NB4 (cell line): Measurements from ENCODE around the gene RNU1-1.
"Not testable (repeated sequence)": the region's sequence is repeated elsewhere in the genome, so short reads cannot be mapped to it uniquely, and the experiment has no call there.

ENCODE experiments used
- DNase-seq: peaks from one replicate; pipeline ENCODE4 v3.0.0; 2010; ENCODE audit warnings: low read depth
- H3K4me3 ChIP-seq: one replicate; pipeline ENCODE4 v1.5.1; 2011; ENCODE audit warnings: mild to moderate bottlenecking, low read depth, low read length, moderate library complexity
- MYC ChIP-seq: IDR thresholded peaks from 2 replicates; pipeline ENCODE4 v1.6.1; 2011; ENCODE audit warnings: low read depth, low read length
- POLR2A ChIP-seq: IDR thresholded peaks from 2 replicates; pipeline ENCODE4 v1.6.1; 2011; ENCODE audit warnings: mild to moderate bottlenecking; ENCODE audit not compliant: insufficient read length; ENCODE audit errors: extremely low read depth
- TF ChIP-seq, protein P1 (sequence below): IDR thresholded peaks from 2 replicates; pipeline ENCODE4 v1.6.1; 2011; ENCODE audit warnings: low read depth, low read length
- TF ChIP-seq, protein P2 (sequence below): IDR thresholded peaks from one replicate; pipeline ENCODE4 v1.5.1; 2012; ENCODE audit warnings: low read depth, low read length

Gene RNU1-1

DNA sequence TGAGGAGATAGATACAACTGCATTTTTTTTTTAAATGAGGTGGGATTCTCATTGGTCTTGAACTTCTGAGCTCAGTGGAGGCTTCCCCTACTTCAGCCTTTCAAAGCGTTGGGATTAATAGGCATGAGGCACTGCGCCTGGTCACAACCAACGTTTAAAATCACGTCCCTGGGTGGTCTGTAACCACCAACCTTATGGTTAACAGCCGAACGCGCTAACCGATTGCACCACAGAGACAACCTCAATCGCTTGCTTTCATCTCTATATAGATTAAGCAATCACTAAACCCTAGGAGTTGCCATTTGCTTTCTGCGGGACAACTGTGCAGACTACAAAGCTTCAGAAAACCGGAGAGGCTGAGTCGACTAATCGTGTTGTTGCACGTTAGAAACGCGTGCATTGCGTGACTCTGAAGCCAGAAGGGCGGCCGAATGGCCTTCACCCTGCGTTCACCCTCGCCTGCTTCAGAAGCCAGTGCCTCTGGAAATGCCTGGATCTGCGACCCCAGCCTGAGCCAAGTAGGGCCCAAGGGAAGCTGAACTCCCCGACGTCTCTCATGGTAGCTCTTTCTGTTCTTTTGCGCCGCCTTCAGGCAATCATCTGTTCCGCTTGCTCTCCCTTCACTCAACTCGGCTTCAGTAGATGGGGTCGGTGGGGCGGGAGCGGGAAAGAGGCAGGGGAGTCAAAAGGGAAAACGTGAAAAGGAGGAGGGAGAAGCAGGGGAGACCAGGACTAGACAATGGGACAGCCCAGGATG is 18.3 kb upstream of the RNU1-1 start:
- DNase-seq, result peak; percentile 49
- H3K4me3 ChIP-seq, result not testable (repeated sequence)

DNA sequence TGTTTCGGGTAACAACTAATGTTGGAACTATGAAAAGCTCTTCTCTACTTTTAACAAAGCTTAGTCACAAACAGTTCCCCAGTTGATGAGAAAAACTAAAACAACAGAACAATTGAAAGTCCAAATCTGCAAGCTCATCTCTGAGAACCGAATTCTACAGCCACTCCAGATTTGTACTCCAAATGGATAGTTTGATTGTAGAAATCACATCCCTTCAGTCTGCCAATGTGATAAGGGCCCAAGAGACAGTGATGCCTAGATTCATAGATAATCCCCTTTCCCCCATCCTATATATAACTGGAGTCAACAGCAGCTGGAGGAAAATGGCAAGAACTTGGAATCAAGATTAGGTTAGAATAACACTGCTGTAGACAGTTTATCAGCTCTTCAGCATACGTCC is 14.3 kb upstream of the RNU1-1 start:
- not testable (repeated sequence) for DNase-seq, H3K4me3 ChIP-seq

DNA sequence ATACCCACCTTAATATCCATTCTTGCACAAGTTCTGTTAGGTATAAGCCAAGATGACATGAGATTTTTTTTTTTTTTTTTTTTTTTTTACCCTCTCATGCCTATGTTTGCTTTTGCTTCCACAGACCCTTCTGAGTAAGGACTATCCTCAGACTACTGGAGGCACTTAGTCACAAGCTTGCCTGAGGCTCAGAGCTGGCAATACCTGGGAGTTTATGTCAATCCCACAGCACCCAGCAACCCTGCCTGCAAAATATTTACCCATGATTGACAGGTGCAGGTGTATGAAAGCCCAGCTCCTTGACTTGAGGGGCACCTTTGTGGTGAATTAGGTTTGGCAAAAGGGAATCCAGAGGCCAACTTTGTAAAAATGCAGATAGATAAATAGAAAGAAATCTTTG is 11.7 kb upstream of the RNU1-1 start:
- not testable (repeated sequence) for DNase-seq, H3K4me3 ChIP-seq

DNA sequence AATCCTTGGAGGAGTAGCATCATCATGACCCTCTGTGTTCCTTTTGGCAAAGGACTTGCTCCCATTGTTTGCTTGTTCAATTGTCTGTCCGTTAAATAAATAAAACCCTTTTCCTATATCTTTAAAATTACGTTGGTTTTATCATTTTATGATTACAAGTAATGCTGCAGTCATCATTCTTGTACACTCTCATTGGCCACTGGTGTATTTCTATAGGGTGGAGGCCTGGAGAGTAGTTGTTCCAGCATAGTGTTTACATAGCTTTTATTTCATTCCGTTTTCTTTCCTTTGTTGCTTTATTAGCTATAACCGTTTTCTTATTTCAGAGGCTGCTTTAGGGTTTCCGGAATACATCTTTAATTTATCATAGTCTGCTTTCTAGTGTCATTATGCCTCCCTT is 7.6 kb upstream of the RNU1-1 start:
- DNase-seq, H3K4me3 ChIP-seq: not testable (repeated sequence)

DNA sequence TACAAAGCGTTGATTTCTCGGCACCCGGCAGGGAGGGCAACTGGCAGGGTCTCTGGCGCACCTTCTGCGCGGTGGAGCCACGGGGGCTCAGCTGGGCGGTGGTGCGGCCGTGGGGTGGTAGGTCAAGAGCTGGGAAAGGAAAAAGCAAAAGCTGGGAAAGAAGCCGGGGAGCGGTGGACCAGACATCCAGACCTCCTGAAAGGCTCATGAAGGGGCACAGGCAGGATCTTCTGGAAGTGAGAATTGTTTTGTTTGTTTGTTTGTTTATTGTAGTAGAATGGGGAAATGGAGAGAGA is 7.2 kb upstream of the RNU1-1 start:
- no peak for DNase-seq
- H3K4me3 ChIP-seq, result no peak overlapping the region
- TF ChIP-seq, protein P1, sequence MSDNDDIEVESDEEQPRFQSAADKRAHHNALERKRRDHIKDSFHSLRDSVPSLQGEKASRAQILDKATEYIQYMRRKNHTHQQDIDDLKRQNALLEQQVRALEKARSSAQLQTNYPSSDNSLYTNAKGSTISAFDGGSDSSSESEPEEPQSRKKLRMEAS, result no peak
- no peak for TF ChIP-seq POLR2A
- TF ChIP-seq MYC, result no peak
- TF ChIP-seq, protein P2, sequence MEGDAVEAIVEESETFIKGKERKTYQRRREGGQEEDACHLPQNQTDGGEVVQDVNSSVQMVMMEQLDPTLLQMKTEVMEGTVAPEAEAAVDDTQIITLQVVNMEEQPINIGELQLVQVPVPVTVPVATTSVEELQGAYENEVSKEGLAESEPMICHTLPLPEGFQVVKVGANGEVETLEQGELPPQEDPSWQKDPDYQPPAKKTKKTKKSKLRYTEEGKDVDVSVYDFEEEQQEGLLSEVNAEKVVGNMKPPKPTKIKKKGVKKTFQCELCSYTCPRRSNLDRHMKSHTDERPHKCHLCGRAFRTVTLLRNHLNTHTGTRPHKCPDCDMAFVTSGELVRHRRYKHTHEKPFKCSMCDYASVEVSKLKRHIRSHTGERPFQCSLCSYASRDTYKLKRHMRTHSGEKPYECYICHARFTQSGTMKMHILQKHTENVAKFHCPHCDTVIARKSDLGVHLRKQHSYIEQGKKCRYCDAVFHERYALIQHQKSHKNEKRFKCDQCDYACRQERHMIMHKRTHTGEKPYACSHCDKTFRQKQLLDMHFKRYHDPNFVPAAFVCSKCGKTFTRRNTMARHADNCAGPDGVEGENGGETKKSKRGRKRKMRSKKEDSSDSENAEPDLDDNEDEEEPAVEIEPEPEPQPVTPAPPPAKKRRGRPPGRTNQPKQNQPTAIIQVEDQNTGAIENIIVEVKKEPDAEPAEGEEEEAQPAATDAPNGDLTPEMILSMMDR, result no peak

DNA sequence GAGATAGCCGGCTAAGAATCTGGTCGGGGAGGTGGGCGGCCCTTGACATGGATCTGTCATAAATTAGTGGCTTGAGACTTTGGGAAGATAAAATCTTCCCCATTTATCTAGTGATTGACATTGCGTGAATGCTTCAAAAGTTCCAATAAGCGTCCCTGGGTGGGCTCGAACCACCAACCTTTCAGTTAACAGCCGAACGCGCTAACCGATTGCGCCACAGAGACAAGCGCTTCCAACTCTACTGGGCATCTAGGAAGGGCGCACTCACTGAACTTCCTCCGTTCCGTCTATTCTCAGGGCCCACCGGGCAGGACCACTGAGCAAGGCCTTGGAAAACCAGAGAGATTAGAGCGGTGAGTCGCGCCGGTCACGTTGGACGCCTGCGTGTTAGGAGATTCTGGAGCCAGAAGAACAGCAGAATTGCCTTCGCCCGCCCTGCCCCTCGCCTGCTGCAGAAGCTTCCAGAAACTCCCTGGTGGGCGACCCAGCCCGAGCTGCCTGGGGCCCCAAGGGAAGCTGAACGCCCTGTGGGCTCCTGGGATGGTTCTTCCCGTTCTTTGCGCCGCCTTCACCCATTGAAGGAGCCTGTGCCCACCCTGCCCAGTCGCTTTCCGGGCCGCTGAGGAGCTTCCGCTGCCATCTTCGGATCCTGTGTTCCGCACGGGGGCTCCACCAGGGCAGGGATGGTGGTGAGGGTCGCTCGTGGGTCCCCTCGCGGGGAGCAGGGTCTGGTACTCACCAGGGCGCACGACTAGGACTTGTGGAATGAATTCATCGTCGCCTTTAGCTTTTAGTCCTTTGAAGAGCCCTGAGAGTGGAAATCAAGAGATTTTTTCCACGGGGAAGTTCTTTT is 6.6 kb upstream of the RNU1-1 start:
- not testable (repeated sequence) for DNase-seq, H3K4me3 ChIP-seq

GRCh38 chr1:16519255-16519951 is 5.3 kb upstream of the RNU1-1 start:
- DNase-seq, H3K4me3 ChIP-seq: not testable (repeated sequence)

GRCh38 chr1:16518913-16519254 is 4.8 kb upstream of the RNU1-1 start:
- H3K4me3 ChIP-seq, DNase-seq: not testable (repeated sequence)

DNA sequence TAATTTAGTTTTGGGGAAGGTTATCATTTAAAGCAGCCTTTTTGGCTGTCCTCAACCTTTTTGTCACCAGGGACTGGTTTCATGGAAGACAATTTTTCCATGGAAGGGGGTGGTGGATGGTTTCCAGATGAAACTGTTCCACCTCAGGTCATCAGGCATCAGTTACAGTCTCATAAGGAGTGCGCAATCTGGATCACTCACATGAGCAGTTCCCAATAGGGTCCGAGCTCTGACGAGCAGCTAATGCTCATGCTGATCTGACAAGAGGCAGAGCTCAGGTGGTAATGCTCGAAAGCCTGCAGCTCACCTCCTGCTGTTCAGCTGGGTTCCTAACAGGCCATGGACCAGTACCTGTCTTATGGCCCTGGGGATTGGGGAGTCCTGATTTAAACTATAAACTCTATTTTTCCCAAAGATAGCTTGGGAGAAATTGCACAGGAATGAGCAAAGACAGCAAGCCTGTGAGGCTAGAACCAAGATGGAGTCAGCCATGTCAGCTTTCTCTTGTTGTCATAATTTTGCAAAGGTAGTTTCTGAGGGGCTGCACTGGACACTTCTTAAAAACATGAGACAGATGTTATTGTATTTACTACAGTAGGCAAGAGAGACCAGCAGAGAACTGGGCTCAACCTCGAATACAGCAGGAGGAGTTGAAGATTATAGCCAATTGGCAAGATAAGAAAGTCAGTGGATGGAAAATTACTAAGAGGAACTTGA is 2.8 kb upstream of the RNU1-1 start:
- H3K4me3 ChIP-seq, DNase-seq: not testable (repeated sequence)

GRCh38 chr1:16513412-16514106 is 526 bp downstream of the RNU1-1 start:
- H3K4me3 ChIP-seq, result not testable (repeated sequence)
- peak; percentile 82 for TF ChIP-seq POLR2A

DNA sequence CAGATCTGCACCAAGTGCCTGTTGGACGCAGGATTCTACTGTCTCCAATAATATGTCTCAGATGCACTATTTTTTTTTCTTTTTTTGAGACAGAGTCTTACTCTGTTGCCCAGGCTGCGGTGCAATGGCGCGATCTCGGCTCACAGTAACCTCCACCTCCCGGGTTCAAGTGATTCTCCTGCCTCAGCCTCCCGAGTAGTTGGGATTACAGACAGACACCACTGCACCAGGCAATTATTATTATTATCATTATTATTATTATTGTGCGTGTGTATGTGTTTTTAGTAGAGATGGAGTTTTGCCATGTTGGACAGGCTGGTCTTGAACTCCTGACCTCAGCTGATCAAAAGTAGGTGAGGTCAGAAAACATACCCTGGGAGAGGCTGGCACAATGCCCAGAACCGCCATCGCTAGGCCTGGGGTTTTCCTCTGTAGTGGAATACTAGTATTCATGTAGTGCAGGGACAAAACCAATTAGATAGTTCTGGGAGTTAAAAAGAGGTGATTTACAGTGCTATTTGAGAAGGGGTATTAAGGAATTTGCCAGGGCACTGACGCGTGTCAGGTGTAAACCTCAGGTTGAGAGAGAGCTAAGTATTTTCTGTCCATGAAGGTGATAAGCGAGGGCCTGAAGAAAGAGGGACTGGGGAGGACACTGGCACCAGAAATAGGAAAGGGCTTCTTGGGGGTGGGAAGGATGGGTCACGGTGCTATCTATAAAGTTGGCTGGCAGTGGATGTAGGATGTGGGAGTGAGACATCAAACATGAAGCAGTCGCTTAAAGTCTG is 1.3 kb downstream of the RNU1-1 start:
- H3K4me3 ChIP-seq, DNase-seq: not testable (repeated sequence)

More at GRCh38 chr1:16513412-16514106, 526 bp downstream of the RNU1-1 start:
- DNase-seq, result peak; percentile 94

DNA sequence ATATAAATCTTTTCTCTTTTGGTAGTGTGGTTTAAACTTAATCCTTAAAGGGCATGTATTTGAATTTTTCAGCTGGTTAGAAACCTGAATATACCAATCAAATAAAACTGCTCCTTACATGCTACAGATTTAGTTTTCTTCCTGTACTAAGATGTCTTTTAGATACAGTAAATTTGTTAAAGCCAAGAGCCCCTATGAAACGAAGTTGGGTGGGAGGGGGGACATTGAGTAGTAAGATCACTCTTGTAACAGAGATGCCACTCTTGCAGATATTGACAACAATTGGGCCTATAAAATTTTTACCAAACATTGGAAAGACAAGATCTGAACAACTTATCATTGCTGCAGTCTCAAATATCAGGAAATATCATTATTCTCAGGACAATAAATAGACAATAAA is 2.2 kb downstream of the RNU1-1 start:
- DNase-seq, H3K4me3 ChIP-seq: not testable (repeated sequence)

DNA sequence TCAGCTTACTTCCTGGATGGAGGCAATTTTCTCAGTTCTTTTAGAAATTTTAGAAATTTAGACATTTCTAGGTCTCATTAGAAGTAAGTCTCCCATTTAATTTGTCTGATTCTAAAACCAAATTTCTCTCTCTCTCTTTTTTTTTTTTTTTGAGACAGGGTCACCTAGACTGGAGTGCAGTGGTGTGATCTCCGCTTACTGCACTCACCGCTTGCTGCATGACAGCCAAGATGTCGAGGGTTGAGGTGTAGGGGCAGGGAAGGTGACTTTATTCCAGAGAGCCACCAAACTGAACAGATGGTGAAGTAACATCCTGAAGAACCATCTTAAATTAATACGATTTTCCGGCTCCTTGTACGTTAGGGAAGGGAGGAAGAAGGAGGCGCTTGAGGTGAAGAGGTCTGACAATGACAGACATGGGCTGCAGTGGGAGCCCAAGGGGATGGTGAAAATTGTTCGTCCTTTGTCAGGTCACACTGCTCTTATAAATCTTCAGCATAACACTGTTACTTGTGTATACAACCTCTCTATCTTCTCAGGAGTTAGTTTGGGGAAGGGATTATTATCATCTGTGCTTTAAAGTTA is 5.1 kb downstream of the RNU1-1 start:
- DNase-seq, H3K4me3 ChIP-seq: not testable (repeated sequence)

DNA sequence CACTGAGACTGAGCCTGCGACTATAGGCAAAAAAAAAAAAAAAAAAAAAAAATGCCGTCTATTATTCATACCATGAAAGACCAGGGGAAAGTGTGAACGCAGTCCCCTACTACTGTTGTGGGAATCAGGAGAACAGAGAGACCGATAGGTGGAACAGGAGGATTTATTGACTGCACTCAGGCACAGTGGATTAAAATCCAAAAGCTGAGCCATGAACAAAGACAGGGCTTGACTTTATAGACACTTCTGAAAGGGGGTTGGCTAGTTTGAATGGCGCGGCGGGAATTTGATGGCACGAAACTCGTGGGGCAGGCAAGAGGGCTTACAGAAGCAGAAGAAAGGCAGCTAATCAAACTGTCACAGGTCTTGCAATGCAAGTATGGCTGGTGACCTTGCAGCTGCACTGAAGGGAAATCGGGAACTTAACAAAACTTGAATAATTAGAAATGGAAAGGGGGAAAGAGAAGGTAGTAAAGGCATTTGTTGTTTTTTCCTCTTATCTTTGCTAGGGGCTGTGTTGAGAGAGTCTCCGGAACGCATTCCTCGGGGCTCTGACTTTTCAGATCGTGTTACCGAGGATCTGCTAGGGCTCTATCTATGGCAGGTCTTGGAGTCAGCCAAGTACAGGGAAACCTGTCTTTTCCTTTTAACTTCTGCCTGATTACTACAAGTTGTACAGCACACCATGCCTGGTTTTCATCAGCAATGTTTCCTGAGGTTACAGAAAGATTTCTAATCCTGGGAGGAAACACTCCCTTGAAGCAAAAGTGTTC is 7.5 kb downstream of the RNU1-1 start:
- DNase-seq, result peak; percentile 14
- not testable (repeated sequence) for H3K4me3 ChIP-seq
